Stimulated activated CD8-positive, alpha-beta memory T cell treated with anti-CD3 and anti-CD28 coated beads, Interleukin-15, amount 100 ng/mL, for 4 hours (primary cell): Measurements from ENCODE around the gene FBRSL1.

Experiments
- DNase-seq, 2 donors: peaks; one replicate each; pipeline ENCODE4 v3.0.0-alpha.2; 2020; ENCODE audit warnings: low read depth in 2 of 2

Gene FBRSL1

DNA sequence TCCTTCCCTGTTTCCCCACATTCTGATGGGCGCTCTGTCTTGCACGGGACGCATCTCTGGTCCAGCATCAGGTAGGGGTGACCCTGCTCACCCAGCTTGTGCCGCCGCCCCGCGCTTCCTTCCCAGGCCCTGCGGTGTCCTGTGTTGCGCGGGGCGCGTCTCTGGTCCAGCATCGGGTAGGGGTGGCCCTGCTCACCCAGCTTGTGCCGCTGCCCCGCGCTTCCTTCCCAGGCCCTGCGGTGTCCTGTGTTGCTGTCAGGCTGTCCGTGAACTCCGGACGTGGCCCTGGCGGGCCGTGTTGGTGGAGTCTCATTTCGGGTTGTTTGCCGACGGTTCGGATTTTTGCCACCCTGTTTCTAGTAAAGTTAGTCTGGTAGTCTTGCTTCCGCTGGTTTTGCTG is 6.8 kb downstream of the FBRSL1 start:
- DNase-seq: no peak

DNA sequence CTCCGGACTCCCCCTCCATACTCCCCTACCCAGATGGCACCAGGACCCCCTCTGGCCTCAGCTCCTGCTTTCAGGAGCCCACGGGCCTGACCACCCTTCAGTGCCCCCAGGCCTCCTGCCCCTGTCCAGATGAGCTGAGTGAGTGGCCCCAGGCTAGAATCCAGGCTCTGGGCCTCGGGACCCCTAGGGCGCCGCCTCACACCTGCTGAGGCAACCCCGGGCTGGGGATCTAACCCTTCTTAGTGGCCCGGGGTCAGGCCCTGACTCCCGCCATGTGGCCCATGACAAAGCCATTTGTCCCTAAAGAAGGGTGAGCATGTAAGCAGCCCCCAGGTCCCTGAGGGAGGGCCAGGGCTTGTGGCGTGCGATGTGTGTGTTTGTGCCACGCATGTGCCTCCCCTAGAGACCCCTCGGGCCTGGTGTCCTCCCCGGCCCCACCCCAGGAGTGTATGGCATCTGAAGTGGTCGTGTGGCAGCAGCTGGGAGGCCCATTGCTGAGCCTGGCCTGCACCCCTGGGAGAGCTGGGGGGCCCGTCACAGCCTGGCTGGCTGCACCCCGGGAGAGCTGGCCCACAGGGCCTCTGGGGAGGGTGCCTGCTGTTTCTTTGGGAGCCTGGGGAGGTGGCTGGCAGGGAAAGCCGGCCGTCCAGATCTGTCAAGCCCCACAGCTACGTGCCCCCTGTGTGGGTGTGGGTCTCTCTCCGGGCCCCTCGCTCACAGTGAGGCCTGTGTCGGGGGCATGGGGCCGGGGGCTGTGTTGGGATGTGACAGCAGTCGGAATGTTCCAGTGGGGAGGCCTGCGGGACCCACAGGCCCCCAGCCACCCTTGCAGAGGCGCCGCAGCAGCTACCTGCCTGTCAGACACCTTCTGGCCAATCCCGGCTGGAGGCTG is 7.8 kb downstream of the FBRSL1 start:
- no peak for DNase-seq

GRCh38 chr12:132498931-132499330 is 9.0 kb downstream of the FBRSL1 start:
- DNase-seq: no peak

DNA sequence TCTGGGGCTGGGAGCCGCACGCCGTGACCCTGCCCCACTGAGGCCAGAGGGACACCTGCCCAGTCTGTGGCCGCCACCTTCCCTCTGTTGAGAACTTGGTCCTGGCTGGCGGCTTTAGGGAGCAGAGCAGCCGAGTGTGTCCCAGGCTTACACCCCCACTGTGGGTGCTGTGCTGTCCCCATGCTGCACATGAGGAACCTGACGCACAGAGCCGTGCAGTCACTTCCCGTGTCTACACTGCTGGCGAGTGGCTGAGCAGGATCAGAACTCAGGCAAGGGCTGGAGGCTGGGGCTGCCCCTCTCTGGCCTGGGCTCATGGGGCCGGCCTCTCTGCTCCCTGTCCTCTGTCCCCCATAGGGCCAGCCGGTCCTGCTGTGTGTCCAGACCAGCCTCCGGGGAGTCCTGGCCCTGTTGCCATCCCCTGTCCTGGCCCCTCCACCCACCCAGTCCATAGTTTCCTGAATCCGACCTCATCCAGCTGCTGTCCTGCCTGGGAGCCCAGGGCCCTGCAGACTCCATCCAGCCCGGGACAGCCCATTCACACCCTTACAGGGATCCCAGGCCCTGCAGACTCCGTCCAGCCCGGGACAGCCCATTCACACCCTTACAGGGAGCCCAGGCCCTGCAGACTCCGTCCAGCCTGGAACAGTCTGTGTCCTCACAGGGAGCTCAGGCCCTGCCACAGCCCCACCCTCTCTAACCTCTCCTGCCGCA is 10.3 kb downstream of the FBRSL1 start:
- no peak for DNase-seq

DNA sequence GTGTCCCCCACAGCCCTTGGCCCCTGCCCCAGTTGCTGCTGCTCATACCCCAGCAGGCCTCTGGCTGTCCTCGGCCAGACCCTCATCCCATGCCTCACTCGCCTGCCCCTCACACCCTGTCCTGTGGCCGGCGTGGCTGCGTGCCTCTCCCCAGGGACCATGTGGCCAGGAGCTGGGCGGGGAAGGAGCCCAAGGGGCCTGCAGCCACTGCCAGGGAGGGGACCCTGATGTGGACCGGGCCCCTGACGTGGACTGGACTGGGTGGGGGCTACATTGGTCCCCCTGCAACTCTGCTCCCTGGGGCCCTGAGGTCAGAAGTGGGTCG is 10.9 kb downstream of the FBRSL1 start:
- no peak for DNase-seq

DNA sequence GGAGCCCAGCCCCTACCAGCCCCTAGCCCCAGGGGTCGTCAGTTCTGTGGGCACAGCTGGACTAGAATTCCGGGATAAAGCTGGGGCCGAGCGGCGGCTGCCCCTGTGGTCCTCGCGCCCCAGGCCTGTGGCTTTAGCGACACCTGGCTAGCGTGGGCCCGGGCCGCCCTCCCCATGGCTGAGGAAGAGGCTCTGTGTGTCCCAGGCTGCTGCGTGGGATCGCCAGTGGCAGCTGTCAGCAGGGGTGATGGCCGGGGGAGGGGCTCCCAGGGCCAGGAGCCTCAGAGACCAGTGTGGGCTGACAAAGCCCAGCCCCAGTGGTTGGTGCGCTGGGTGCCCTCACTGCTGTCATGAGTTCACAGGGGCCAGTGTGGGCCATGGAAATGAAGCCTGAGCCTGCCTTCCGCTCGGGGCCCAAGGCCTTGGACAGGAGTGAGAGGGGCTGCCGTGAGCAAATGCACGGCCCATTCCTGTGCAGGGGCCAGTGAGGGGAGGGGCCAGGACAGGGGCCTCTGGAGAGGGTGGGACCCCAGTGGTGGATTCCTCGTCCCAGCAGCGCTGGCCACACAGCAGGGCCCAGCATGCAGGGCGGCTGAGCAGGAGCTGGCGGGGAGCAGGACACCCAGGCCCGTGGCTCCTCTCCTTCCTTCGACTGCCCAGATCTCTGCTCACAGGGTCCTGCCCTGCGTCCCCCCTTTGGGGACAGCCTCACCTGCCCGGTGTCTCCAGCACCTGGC is 11.4 kb downstream of the FBRSL1 start:
- DNase-seq: no peak

DNA sequence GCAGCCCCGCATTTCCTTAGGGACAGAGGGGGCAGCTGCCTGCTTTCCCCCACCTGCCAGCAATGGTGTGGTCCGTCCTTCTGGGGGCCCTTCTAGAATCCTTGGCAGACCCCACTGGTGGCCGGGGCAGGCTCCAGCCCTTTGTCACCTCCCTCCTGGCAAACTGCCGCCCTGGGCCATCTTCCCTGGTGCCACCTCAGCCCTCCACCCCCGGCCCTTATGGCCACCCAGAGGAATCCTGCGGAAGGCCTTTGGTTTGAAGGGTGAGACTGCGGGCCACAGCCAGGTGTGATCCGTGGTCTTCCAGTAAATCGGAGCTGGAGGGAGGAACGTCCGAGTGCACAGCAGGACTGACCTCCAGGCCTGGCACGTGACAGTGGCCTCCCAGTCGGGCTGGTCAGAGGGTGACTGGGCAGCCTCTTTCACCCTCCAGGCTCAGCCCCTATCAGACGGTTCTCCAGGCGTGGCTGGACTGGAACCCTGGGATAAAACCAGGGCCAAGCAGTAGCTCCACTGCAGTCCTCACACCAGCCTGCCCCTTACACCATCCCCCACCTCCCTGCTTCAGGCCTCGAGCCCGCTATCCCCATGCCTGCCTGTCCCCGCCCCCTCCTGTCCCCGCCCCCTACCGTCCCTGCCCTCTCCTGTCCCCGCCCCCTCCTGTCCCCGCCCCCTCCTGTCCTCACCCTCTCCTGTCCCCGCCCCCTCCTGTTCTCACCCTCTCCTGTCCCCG is 12.4 kb downstream of the FBRSL1 start:
- DNase-seq: no peak

DNA sequence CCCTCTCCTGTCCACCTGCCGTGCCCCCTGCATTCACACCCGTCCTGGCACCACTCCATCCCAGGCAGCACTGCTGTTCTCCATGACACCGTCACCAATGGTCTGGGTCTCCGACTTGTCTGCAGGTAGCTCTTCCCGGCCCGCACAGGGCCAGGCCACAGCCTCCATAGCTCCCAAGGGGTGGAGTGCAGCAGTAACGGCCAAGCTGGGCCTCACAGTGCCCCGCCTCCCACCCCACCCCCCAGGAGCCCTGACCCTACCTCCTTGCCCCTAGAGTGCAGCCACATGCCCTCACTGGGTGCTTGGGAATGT is 12.9 kb downstream of the FBRSL1 start:
- no peak for DNase-seq

- DNase-seq: no peak
Measured at GRCh38 chr12:132503618-132504204, 13.8 kb downstream of the FBRSL1 start.

- no peak for DNase-seq
Measured at GRCh38 chr12:132505105-132505851, 15.3 kb downstream of the FBRSL1 start.

DNA sequence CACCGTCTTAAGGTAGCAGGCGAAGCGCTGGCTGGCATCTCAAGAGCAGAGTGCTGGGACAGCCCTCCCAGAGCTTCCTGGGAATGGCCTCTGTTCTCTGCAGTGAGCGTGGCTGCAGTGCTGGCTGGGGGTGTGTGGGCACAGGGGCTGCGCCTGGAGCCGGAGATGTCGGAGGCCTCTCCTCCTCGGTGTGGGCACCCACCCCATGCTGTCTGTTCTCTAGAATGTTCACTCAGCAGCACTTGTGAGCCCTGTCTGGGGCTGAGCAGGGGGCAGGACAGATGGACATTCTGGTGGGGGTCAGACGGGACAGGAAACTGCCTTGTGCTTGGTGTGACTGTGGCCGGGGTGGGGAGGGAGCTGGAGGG is 15.9 kb downstream of the FBRSL1 start:
- no peak for DNase-seq

DNA sequence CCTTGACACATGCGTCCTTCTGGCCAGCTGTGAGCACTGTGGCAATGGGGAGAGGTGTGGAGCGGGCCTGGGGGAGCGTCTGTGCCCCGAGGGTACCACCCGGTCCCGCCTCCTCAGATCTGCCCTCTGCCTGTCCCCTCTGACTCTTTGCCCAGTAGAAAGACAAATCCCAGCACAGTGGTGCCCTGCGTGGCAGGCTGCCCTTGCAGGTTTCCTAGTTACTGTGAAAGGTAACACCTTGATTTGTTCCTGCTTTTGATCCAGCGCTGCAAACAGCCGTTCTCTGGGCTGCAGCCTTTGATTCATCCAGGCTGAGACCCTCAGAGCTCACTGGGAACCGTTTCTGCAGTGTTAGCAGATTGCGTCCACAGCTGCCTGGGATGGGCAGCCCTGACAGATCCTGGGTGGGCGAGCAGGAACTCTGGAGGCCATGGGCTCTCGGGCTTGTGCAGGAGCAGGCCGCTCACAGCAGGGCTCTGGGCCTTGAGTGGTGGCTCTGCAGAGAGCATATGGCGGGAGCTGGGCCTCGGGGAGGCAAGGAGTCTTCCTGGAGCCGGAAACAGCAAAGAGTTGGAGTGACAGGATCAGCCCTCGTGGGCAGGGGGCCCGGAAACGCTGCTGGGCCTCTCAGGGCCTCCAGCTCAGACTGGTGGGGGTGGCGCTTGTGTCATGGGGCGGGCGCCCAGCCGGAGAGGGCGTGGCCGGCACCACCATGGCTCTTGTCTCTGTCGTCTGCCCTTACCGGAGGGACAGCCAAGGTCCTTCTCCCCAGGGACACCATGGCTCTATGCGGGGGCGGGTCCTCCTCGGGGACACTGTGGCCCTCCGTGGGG is 16.6 kb downstream of the FBRSL1 start:
- peak in 1 of 2 donors; percentile 14 for DNase-seq

DNA sequence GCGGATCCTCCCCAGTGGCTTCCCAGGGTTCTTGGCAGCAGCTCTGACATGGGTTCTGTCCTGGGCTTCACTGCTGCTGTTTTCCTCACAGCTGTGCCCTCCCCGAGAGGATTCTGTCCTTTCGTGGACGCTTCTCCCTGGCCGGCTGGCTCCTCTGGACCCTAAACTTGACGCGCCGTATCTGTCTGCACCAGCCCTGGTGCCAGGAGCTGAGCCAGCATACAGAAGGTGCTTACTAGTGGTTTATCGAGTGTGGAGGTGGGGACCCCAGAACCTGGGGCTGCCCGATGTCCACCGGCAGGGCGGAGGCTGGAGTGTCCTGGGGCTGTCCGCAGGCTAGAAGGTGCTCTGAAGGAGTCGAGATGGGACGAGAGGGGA is 17.2 kb downstream of the FBRSL1 start:
- DNase-seq: no peak

DNA sequence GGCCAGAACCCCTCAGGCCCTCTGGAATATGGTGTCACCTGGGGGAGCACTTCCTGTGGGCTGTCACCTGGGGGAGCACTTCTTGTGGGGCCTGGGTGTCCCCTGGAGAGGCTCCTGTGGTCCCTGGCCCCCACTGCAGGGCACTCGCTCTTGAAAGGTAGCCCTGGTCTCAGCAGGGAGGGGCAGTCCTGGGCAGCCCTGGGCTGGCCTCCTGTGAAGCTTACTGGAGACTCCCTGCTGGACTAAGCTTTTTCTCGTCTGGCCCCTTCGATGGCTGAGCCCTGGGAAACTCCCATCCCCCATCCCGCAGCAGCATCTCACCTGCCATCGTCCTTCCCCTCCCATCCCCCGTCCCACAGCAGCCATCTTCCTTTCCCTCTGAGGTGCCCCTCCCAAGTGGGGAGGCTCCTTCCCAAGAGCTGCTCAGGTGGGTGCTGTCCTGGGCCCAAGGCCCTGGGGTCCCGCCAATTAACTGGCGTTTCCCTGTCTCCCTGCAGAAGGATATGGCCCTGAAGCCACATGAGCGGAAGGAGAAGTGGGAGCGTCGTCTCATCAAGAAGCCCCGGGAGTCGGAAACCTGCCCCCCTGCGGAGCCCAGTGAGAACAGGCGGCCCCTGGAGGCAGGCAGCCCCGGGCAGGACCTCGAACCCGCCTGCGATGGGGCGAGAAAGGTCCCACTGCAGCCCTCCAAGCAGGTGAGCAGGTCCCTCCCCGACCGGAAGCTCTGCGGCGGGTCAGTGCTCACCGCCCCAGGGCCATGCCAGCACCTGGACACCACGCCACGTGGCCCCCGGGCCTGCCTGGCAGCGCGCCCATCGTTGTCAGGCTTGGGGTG is 17.9 kb downstream of the FBRSL1 start:
- DNase-seq: no peak

DNA sequence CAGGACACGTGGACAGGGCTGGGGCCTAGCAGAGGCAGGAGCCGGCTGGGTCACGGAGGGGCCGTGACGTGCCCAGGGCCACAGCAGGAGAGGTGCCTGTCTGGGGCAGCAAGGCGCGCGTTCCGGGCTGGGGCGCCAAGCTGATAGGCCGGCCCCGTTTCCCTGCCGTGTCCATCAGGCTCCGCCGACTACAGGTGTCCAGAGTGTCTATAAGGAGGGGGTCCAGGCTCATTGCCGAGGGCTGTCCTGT is 18.5 kb downstream of the FBRSL1 start:
- DNase-seq: no peak

GRCh38 chr12:132508860-132509732 is 19.1 kb downstream of the FBRSL1 start:
- DNase-seq: no peak

GRCh38 chr12:132510111-132510724 is 20.3 kb downstream of the FBRSL1 start:
- DNase-seq: no peak
